HEK293 (cell line): ENCODE measurements around the gene EFCC1.

Source experiments
- CTCF ChIA-PET: fragments of 350-600 bp; formaldehyde crosslinking; extraction: SDS; loops from one replicate; lab custom pipeline; 2021; ENCODE audit warnings: antibody characterized with exemption; lab: Yijun Ruan, JAX
- POLR2A ChIA-PET: fragments of 300-600 bp; formaldehyde crosslinking; extraction: SDS; loops from one replicate; lab custom pipeline; 2020; ENCODE audit warnings: antibody characterized with exemption, inconsistent platforms; lab: Yijun Ruan, JAX
- H3K27ac ChIP-seq: fragments of 200-500 bp; sonication (Bioruptor generic); 2 replicates; pipeline ENCODE4 v1.5.1; 2014; ENCODE audit warnings: low read depth, low read length, control low read depth, inconsistent platforms; ENCODE audit errors: extremely low read depth
- H3K36me3 ChIP-seq, 2 experiments: fragments of 200-500 bp in 1 of 2; sonication (Bioruptor generic) in 1 of 2; 1 replicate in 1 of 2; 2 replicates in 1 of 2; pipeline ENCODE4 v1.5.1; 2014 to 2017; ENCODE audit warnings: inconsistent platforms in 2 of 2, low read length in 2 of 2; ENCODE audit not compliant: control insufficient read depth in 2 of 2, insufficient read depth in 1 of 2
- H3K4me1 ChIP-seq: fragments of 200-500 bp; sonication (Bioruptor generic); 2 replicates; pipeline ENCODE4 v1.5.1; 2014; ENCODE audit warnings: mild to moderate bottlenecking, low read length, inconsistent platforms; ENCODE audit not compliant: control insufficient read depth, insufficient read depth
- H3K4me3 ChIP-seq: 2 replicates; pipeline ENCODE4 v1.5.1; 2011; ENCODE audit warnings: low read depth, mild to moderate bottlenecking, control low read depth, low read length, moderate library complexity
- H3K9me3 ChIP-seq: fragments of 200-500 bp; sonication (Bioruptor generic); 2 replicates; pipeline ENCODE4 v1.5.1; 2014; ENCODE audit warnings: low read depth, low read length, inconsistent platforms; ENCODE audit not compliant: control insufficient read depth, insufficient read depth
- AEBP2 ChIP-seq: fragments of 450-650 bp; formaldehyde crosslinking; IDR thresholded peaks from 2 replicates; pipeline ENCODE4 v1.5.1; 2016; ENCODE audit warnings: missing biosample characterization, missing genetic modification characterization, borderline replicate concordance
- EGR2 ChIP-seq: fragments of 450-650 bp; formaldehyde crosslinking; IDR thresholded peaks from 2 replicates; pipeline ENCODE4 v1.5.1; 2016; ENCODE audit warnings: low read depth, missing biosample characterization, missing genetic modification characterization
- HOXA7 ChIP-seq: sonication (generic); formaldehyde crosslinking; IDR thresholded peaks from 2 replicates; pipeline ENCODE4 v1.8.1; 2022; ENCODE audit warnings: missing genetic modification reagents, borderline replicate concordance
- KLF1 ChIP-seq: fragments of 450-650 bp; formaldehyde crosslinking; IDR thresholded peaks from 2 replicates; pipeline ENCODE4 v1.5.1; 2016; ENCODE audit warnings: missing biosample characterization, missing genetic modification characterization
- KLF9 ChIP-seq: fragments of 450-650 bp; formaldehyde crosslinking; IDR thresholded peaks from 2 replicates; pipeline ENCODE4 v1.5.1; 2016; ENCODE audit warnings: missing biosample characterization, missing genetic modification characterization, low read depth
- PRDM1 ChIP-seq: fragments of 450-650 bp; formaldehyde crosslinking; IDR thresholded peaks from 2 replicates; pipeline ENCODE4; 2016; ENCODE audit warnings: missing biosample characterization, missing genetic modification characterization
- RBAK ChIP-seq: fragments of 450-650 bp; formaldehyde crosslinking; IDR thresholded peaks from 2 replicates; pipeline ENCODE4 v1.5.1; 2016; ENCODE audit warnings: missing biosample characterization, missing genetic modification characterization
- TRIM28 ChIP-seq: IDR thresholded peaks from 2 replicates; pipeline ENCODE4 v1.6.1; 2011; ENCODE audit warnings: low read length, control low read depth, borderline replicate concordance
- ZBTB1 ChIP-seq: fragments of 450-650 bp; formaldehyde crosslinking; IDR thresholded peaks from 2 replicates; pipeline ENCODE4 v1.5.1; 2016; ENCODE audit warnings: missing biosample characterization, missing genetic modification characterization
- ZBTB10 ChIP-seq: fragments of 450-650 bp; formaldehyde crosslinking; IDR thresholded peaks from 2 replicates; pipeline ENCODE4 v1.5.1; 2016; ENCODE audit warnings: missing biosample characterization, missing genetic modification characterization
- ZBTB48 ChIP-seq: fragments of 450-650 bp; formaldehyde crosslinking; IDR thresholded peaks from 2 replicates; pipeline ENCODE4 v1.5.1; 2016; ENCODE audit warnings: missing biosample characterization, missing genetic modification characterization
- ZBTB49 ChIP-seq: fragments of 450-650 bp; formaldehyde crosslinking; IDR thresholded peaks from 2 replicates; pipeline ENCODE4 v1.5.1; 2016; ENCODE audit warnings: missing biosample characterization, missing genetic modification characterization, low read depth
- ZNF114 ChIP-seq: fragments of 450-650 bp; formaldehyde crosslinking; IDR thresholded peaks from 2 replicates; pipeline ENCODE4 v1.5.0; 2017; ENCODE audit warnings: missing biosample characterization, missing genetic modification characterization
- ZNF121 ChIP-seq: fragments of 450-650 bp; formaldehyde crosslinking; IDR thresholded peaks from 2 replicates; pipeline ENCODE4 v1.5.1; 2016; ENCODE audit warnings: missing biosample characterization, missing genetic modification characterization
- ZNF138 ChIP-seq: fragments of 450-650 bp; formaldehyde crosslinking; IDR thresholded peaks from 2 replicates; pipeline ENCODE4 v1.5.1; 2016; ENCODE audit warnings: missing biosample characterization, missing genetic modification characterization, borderline replicate concordance
- ZNF175 ChIP-seq: fragments of 450-650 bp; formaldehyde crosslinking; IDR thresholded peaks from 2 replicates; pipeline ENCODE4 v1.5.1; 2016; ENCODE audit warnings: missing biosample characterization, missing genetic modification characterization
- ZNF202 ChIP-seq: fragments of 450-650 bp; formaldehyde crosslinking; IDR thresholded peaks from 2 replicates; pipeline ENCODE4 v1.5.1; 2016; ENCODE audit warnings: missing biosample characterization, missing genetic modification characterization, borderline replicate concordance
- ZNF214 ChIP-seq: fragments of 450-650 bp; formaldehyde crosslinking; IDR thresholded peaks from 2 replicates; pipeline ENCODE4 v1.5.1; 2017; ENCODE audit warnings: missing biosample characterization, mild to moderate bottlenecking, missing genetic modification characterization, borderline replicate concordance
- ZNF248 ChIP-seq: fragments of 450-650 bp; formaldehyde crosslinking; IDR thresholded peaks from 2 replicates; pipeline ENCODE4 v1.5.1; 2017; ENCODE audit warnings: missing biosample characterization, missing genetic modification characterization
- ZNF302 ChIP-seq: fragments of 450-650 bp; formaldehyde crosslinking; IDR thresholded peaks from 2 replicates; pipeline ENCODE4 v1.5.1; 2016; ENCODE audit warnings: missing biosample characterization, missing genetic modification characterization, low read depth
- ZNF335 ChIP-seq: fragments of 450-650 bp; formaldehyde crosslinking; conservative IDR thresholded peaks from 2 replicates; pipeline ENCODE4 v1.5.1; 2016; ENCODE audit warnings: missing biosample characterization, missing genetic modification characterization
- ZNF426 ChIP-seq: fragments of 450-650 bp; formaldehyde crosslinking; IDR thresholded peaks from 2 replicates; pipeline ENCODE4 v1.5.1; 2017; ENCODE audit warnings: missing biosample characterization, missing genetic modification characterization, mild to moderate bottlenecking, inconsistent platforms, moderate library complexity
- ZNF473 ChIP-seq: fragments of 450-650 bp; formaldehyde crosslinking; IDR thresholded peaks from 2 replicates; pipeline ENCODE4 v1.5.1; 2017; ENCODE audit warnings: missing biosample characterization, missing genetic modification characterization
- ZNF48 ChIP-seq: fragments of 450-650 bp; formaldehyde crosslinking; IDR thresholded peaks from 2 replicates; pipeline ENCODE4 v1.5.1; 2016; ENCODE audit warnings: missing biosample characterization, missing genetic modification characterization
- ZNF501 ChIP-seq: fragments of 450-650 bp; formaldehyde crosslinking; IDR thresholded peaks from 2 replicates; pipeline ENCODE4 v1.5.1; 2016; ENCODE audit warnings: missing biosample characterization, missing genetic modification characterization
- ZNF560 ChIP-seq: fragments of 450-650 bp; formaldehyde crosslinking; IDR thresholded peaks from 2 replicates; pipeline ENCODE4 v1.5.1; 2017; ENCODE audit warnings: missing biosample characterization, missing genetic modification characterization, borderline replicate concordance
- ZNF571 ChIP-seq: fragments of 450-650 bp; formaldehyde crosslinking; IDR thresholded peaks from 2 replicates; pipeline ENCODE4 v1.5.0; 2017; ENCODE audit warnings: missing biosample characterization, missing genetic modification characterization
- ZNF580 ChIP-seq: fragments of 450-650 bp; formaldehyde crosslinking; IDR thresholded peaks from 2 replicates; pipeline ENCODE4 v1.5.1; 2016; ENCODE audit warnings: missing biosample characterization, missing genetic modification characterization
- ZNF596 ChIP-seq: fragments of 450-650 bp; IDR thresholded peaks from 2 replicates; pipeline ENCODE4 v1.5.0; 2018; ENCODE audit warnings: missing biosample characterization, mild to moderate bottlenecking, missing genetic modification characterization, moderate library complexity
- ZNF621 ChIP-seq: fragments of 450-650 bp; formaldehyde crosslinking; IDR thresholded peaks from 2 replicates; pipeline ENCODE4 v1.5.1; 2017; ENCODE audit warnings: missing biosample characterization, missing genetic modification characterization
- ZNF624 ChIP-seq: fragments of 450-650 bp; formaldehyde crosslinking; IDR thresholded peaks from 2 replicates; pipeline ENCODE4 v1.5.1; 2017; ENCODE audit warnings: missing biosample characterization, missing genetic modification characterization
- ZNF76 ChIP-seq: fragments of 450-650 bp; formaldehyde crosslinking; IDR thresholded peaks from 2 replicates; pipeline ENCODE4; 2016; ENCODE audit warnings: low read depth, missing biosample characterization, missing genetic modification characterization, borderline replicate concordance
- ZNF837 ChIP-seq: fragments of 450-650 bp; formaldehyde crosslinking; IDR thresholded peaks from 2 replicates; pipeline ENCODE4 v1.5.1; 2016; ENCODE audit warnings: missing biosample characterization, missing genetic modification characterization

The EFCC1 gene

GRCh38 chr3:129050556-129051295, 49.6 kb downstream of the EFCC1 start (continued):
- TF ChIP-seq EGR2 (tag by site-specific recombination), result no peak
- no peak for TF ChIP-seq AEBP2 (tag by site-specific recombination)
- TF ChIP-seq ZNF596 (tag by site-specific recombination), result no peak
- no peak for TF ChIP-seq KLF1 (tag by site-specific recombination)
- no peak for TF ChIP-seq ZNF114 (tag by site-specific recombination)
- TF ChIP-seq ZNF48, result no peak
- no peak for TF ChIP-seq ZNF580 (tag by site-specific recombination)
- TF ChIP-seq ZNF426 (tag by site-specific recombination), result no peak
- TF ChIP-seq ZNF202 (tag by site-specific recombination), result no peak
- no peak for TF ChIP-seq ZNF248 (tag by site-specific recombination)

GRCh38 chr3:129051871-129052340, 50.8 kb downstream of the EFCC1 start:
- H3K4me1 ChIP-seq, result no peaks in the 10 kb centered on the region
- POLR2A ChIA-PET, result interaction anchor here (0.6 to 1.3 kb wide), 2 partner anchors 25 to 133 kb away, joined by 3 read pairs; no protein-coding TSS in a partner anchor

GRCh38 chr3:129052675-129053074, 51.6 kb downstream of the EFCC1 start:
- no peak overlapping the region for H3K27ac ChIP-seq
- no peaks in the 10 kb centered on the region for H3K36me3 ChIP-seq
- no peaks in the 10 kb centered on the region for H3K4me1 ChIP-seq
- ChIA-PET POLR2A (interaction anchor here (0.6 to 1.3 kb wide), 2 partner anchors 26 to 132 kb away, joined by 3 read pairs; no protein-coding TSS in a partner anchor), CTCF (interaction anchor here (0.6 to 4.0 kb wide), 21 partner anchors 9 to 446 kb away, joined by 3 to 51 read pairs (median 7); partner anchors contain the start of genes COPG1 and RAB43)
- H3K4me3 ChIP-seq, result no peak overlapping the region
- H3K9me3 ChIP-seq, result no peaks in the 10 kb centered on the region
- no peak for TF ChIP-seq ZNF302 (tag by site-specific recombination)
- TF ChIP-seq ZNF560 (tag by site-specific recombination), result no peak
- no peak for TF ChIP-seq ZBTB48 (tag by site-specific recombination)
- TF ChIP-seq ZBTB49 (tag by site-specific recombination), result no peak
- TF ChIP-seq ZNF114 (tag by site-specific recombination), result no peak
- no peak for TF ChIP-seq TRIM28
- TF ChIP-seq ZNF501, result no peak
- no peak for TF ChIP-seq ZNF335 (tag by site-specific recombination)
- no peak for TF ChIP-seq PRDM1 (tag by site-specific recombination)
- TF ChIP-seq ZNF596 (tag by site-specific recombination), result no peak
- no peak for TF ChIP-seq ZNF571 (tag by site-specific recombination)
- no peak for TF ChIP-seq HOXA7 (CRISPR knock-in tag)
- no peak for TF ChIP-seq KLF9 (tag by site-specific recombination)
- TF ChIP-seq ZBTB10, result no peak
- TF ChIP-seq ZNF624 (tag by site-specific recombination), result no peak

More at GRCh38 chr3:129051871-129052340, 50.8 kb downstream of the EFCC1 start:
- Histone ChIP-seq H3K9me3 (no peaks in the 10 kb centered on the region), H3K27ac (no peak overlapping the region)
- CTCF ChIA-PET, result interaction anchor here (0.6 to 4.0 kb wide), 9 partner anchors 8 to 195 kb away, joined by 3 to 51 read pairs (median 5); partner anchors contain the start of gene RAB43
- TF ChIP-seq ZNF214 (tag by site-specific recombination) (no peak), ZNF121 (tag by site-specific recombination) (no peak), RBAK (tag by site-specific recombination) (no peak), ZNF76 (tag by site-specific recombination) (no peak), ZNF621 (tag by site-specific recombination) (no peak), ZNF837 (tag by site-specific recombination) (no peak), TRIM28 (no peak), ZNF426 (tag by site-specific recombination) (no peak), ZNF138 (tag by site-specific recombination) (no peak), ZNF175 (tag by site-specific recombination) (no peak), ZBTB1 (tag by site-specific recombination) (no peak), ZNF473 (tag by site-specific recombination) (no peak)
- TF ChIP-seq, all 188 proteins: peak for 0
- no peak overlapping the region for H3K4me3 ChIP-seq
- no peaks in the 10 kb centered on the region for H3K36me3 ChIP-seq
